HepG2 (cell line): ENCODE measurements around the gene FLAD1. TPM values are rescaled to one million over a fixed set of nuclear protein-coding genes. Genes with fewer than 3 reads are reported as not detected.
A peak's percentile ranks its signal among the peaks of the same experiment; 100 is the strongest.

ENCODE experiments used
- ASH2L ChIP-seq: fragments of 300-600, 200-600 bp; sonication (generic); IDR thresholded peaks from 2 replicates; pipeline ENCODE4 v1.7.0; 2017; ENCODE audit warnings: low read depth, mild to moderate bottlenecking, moderate library complexity, mixed read lengths, low read length; ENCODE audit not compliant: insufficient read length
- ETV5 ChIP-seq: IDR thresholded peaks from 2 replicates; pipeline ENCODE4 v1.6.1; 2018; ENCODE audit warnings: missing biosample characterization, missing genetic modification reagents, inconsistent platforms, borderline replicate concordance
- GPN1 ChIP-seq: sonication (generic); formaldehyde crosslinking; IDR thresholded peaks from 2 replicates; pipeline ENCODE4 v1.5.1; 2020; ENCODE audit warnings: missing genetic modification reagents, borderline replicate concordance
- KDM1A ChIP-seq: IDR thresholded peaks from 2 replicates; pipeline ENCODE4 v1.6.1; 2016; ENCODE audit warnings: missing compliant biosample characterization
- NR2F2 ChIP-seq: IDR thresholded peaks from 2 replicates; pipeline ENCODE4 v1.6.1; 2012; ENCODE audit warnings: low read depth, inconsistent platforms, borderline replicate concordance
- RAD21 ChIP-seq: fragments of 450-650 bp; formaldehyde crosslinking; IDR thresholded peaks from 2 replicates; pipeline ENCODE4 v1.5.0; 2020; ENCODE audit warnings: mild to moderate bottlenecking
- TAF15 ChIP-seq: fragments of 200-400 bp; formaldehyde crosslinking; IDR thresholded peaks from one replicate; pipeline ENCODE4 v1.6.1; 2018; ENCODE audit warnings: mild to moderate bottlenecking, low read depth, low read length; ENCODE audit not compliant: poor library complexity, severe bottlenecking
- ZBTB3 ChIP-seq: sonication (generic); formaldehyde crosslinking; IDR thresholded peaks from 2 replicates; pipeline ENCODE4 v1.4.0; 2020; ENCODE audit warnings: low read depth, mild to moderate bottlenecking, moderate library complexity, missing genetic modification reagents, borderline replicate concordance
- ZBTB38 ChIP-seq: sonication (generic); formaldehyde crosslinking; IDR thresholded peaks from 2 replicates; pipeline ENCODE4 v1.5.1; 2020; ENCODE audit warnings: mild to moderate bottlenecking, missing genetic modification reagents
- ZBTB7A ChIP-seq: sonication (generic); formaldehyde crosslinking; IDR thresholded peaks from 2 replicates; pipeline ENCODE4 v1.8.0; 2022; ENCODE audit warnings: mild to moderate bottlenecking, missing genetic modification reagents
- ZFYVE20 ChIP-seq: sonication (generic); formaldehyde crosslinking; IDR thresholded peaks from 2 replicates; pipeline ENCODE4 v1.8.0; 2023; ENCODE audit warnings: low read depth, mild to moderate bottlenecking, moderate library complexity, missing genetic modification reagents, borderline replicate concordance
- ZKSCAN8 ChIP-seq: IDR thresholded peaks from 2 replicates; pipeline ENCODE4 v1.6.1; 2016; ENCODE audit warnings: borderline replicate concordance, missing genetic modification reagents, missing compliant biosample characterization
- ZMYM3 ChIP-seq: sonication (generic); formaldehyde crosslinking; IDR thresholded peaks from 2 replicates; pipeline ENCODE4 v1.5.1; 2020; ENCODE audit warnings: mild to moderate bottlenecking, missing genetic modification reagents
- ZNF180 ChIP-seq: sonication (generic); formaldehyde crosslinking; IDR thresholded peaks from 2 replicates; pipeline ENCODE4 v1.4.0; 2020; ENCODE audit warnings: low read depth, missing genetic modification reagents, borderline replicate concordance
- ZNF501 ChIP-seq: sonication (generic); formaldehyde crosslinking; IDR thresholded peaks from 2 replicates; pipeline ENCODE4 v1.5.1; 2020; ENCODE audit warnings: mild to moderate bottlenecking, moderate library complexity, missing genetic modification reagents
- ZNF713 ChIP-seq: sonication (generic); formaldehyde crosslinking; IDR thresholded peaks from 2 replicates; pipeline ENCODE4 v1.4.0; 2020; ENCODE audit warnings: mild to moderate bottlenecking, missing genetic modification reagents
- ZSCAN12 ChIP-seq: sonication (generic); formaldehyde crosslinking; IDR thresholded peaks from 2 replicates; pipeline ENCODE4 v1.9.0; 2021; ENCODE audit warnings: mild to moderate bottlenecking, missing genetic modification reagents
- polyA plus RNA-seq, 8 experiments: library from polyadenylated mRNA; depleted of rRNA in 3 of 8; stranded (reverse) in 7 of 8; unstranded in 1 of 8; fragments of >200 nt; fragmentation: Illumina TruSeq in 4 of 8; extraction: Trizol in 4 of 8; gene quantifications; 2 replicates each; pipeline versions ENCODE4 v1.2.1 to v1.2.3, GENCODE V29; 2011 to 2016; ENCODE audit warnings: low read depth in 4 of 8, missing spikeins in 1 of 8, mixed read lengths in 1 of 8; ENCODE audit not compliant: insufficient read depth in 1 of 8
- total RNA-seq, 5 experiments: library from RNA; depleted of rRNA; stranded (reverse); fragments of >200 nt; fragmentation: Illumina TruSeq; extraction: Trizol; gene quantifications; 2 replicates each; pipeline ENCODE4 v1.2.3, GENCODE V29; 2016; ENCODE audit warnings: low read depth in 1 of 5
- TF ChIP-seq, protein P1 (sequence below): sonication (generic); formaldehyde crosslinking; IDR thresholded peaks from 2 replicates; pipeline ENCODE4 v1.5.0; 2020; ENCODE audit warnings: mild to moderate bottlenecking, missing genetic modification reagents, borderline replicate concordance
- TF ChIP-seq, protein P2 (sequence below): sonication (generic); formaldehyde crosslinking; IDR thresholded peaks from 2 replicates; pipeline ENCODE4 v1.4.0; 2020; ENCODE audit warnings: missing genetic modification reagents, mild to moderate bottlenecking, borderline replicate concordance

The FLAD1 gene
- total and polyA plus RNA-seq, 2 of the 13 experiments (the other 11 are each of a cell fraction or from before 2014, with no cell fraction given), result 25.9 to 32.8 TPM

DNA sequence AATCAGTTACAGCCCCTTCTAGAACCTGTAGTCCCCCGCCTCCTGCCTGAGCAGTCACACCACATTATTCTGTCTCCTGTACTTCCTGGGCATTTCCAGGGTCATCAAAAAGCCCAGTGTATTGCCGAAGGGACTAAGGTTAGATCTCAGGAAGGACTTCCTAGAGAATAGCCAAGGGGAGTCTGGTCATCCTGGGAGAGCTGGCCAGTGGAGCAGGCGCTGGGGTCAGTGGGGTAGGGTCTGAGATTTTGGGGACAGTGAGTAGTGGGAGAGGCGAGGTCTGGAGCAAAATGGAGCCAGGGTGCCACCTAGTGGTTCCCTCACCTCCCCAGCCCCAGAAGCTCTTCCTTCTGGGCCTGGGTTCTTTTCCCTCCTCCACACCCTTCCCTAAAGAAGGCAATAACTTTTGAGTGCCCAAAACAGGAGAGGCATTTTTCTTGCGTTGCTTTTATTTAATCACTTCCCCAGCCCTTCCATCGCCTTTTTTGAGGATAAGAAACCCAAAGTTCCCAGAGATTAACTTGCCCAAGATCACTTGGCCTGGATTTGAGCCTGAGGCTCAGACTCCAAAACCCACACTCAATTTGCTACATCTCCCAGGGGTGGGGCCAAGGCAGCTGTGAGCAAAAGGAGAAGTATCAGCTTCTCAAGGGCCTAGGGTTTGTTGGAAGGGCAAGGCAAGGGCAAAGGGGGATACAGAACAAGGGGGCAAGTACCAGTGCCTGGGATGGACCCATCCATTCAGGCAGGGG is 39.3 kb upstream of the FLAD1 start (continued):
- TF ChIP-seq, protein P1, sequence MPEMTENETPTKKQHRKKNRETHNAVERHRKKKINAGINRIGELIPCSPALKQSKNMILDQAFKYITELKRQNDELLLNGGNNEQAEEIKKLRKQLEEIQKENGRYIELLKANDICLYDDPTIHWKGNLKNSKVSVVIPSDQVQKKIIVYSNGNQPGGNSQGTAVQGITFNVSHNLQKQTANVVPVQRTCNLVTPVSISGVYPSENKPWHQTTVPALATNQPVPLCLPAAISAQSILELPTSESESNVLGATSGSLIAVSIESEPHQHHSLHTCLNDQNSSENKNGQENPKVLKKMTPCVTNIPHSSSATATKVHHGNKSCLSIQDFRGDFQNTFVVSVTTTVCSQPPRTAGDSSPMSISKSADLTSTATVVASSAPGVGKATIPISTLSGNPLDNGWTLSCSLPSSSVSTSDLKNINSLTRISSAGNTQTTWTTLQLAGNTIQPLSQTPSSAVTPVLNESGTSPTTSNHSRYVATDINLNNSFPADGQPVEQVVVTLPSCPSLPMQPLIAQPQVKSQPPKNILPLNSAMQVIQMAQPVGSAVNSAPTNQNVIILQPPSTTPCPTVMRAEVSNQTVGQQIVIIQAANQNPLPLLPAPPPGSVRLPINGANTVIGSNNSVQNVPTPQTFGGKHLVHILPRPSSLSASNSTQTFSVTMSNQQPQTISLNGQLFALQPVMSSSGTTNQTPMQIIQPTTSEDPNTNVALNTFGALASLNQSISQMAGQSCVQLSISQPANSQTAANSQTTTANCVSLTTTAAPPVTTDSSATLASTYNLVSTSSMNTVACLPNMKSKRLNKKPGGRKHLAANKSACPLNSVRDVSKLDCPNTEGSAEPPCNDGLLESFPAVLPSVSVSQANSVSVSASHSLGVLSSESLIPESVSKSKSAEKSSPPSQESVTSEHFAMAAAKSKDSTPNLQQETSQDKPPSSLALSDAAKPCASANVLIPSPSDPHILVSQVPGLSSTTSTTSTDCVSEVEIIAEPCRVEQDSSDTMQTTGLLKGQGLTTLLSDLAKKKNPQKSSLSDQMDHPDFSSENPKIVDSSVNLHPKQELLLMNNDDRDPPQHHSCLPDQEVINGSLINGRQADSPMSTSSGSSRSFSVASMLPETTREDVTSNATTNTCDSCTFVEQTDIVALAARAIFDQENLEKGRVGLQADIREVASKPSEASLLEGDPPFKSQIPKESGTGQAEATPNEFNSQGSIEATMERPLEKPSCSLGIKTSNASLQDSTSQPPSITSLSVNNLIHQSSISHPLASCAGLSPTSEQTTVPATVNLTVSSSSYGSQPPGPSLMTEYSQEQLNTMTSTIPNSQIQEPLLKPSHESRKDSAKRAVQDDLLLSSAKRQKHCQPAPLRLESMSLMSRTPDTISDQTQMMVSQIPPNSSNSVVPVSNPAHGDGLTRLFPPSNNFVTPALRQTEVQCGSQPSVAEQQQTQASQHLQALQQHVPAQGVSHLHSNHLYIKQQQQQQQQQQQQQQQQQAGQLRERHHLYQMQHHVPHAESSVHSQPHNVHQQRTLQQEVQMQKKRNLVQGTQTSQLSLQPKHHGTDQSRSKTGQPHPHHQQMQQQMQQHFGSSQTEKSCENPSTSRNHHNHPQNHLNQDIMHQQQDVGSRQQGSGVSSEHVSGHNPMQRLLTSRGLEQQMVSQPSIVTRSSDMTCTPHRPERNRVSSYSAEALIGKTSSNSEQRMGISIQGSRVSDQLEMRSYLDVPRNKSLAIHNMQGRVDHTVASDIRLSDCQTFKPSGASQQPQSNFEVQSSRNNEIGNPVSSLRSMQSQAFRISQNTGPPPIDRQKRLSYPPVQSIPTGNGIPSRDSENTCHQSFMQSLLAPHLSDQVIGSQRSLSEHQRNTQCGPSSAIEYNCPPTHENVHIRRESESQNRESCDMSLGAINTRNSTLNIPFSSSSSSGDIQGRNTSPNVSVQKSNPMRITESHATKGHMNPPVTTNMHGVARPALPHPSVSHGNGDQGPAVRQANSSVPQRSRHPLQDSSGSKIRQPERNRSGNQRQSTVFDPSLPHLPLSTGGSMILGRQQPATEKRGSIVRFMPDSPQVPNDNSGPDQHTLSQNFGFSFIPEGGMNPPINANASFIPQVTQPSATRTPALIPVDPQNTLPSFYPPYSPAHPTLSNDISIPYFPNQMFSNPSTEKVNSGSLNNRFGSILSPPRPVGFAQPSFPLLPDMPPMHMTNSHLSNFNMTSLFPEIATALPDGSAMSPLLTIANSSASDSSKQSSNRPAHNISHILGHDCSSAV (CRISPR knock-in tag), result no peak
- no peak for TF ChIP-seq ZBTB38
- TF ChIP-seq GPN1 (CRISPR knock-in tag), result no peak
- TF ChIP-seq ZFYVE20, result no peak
- no peak for TF ChIP-seq ZKSCAN8
- no peak for TF ChIP-seq ZNF713 (CRISPR knock-in tag)
- peak; percentile 76 for TF ChIP-seq RAD21 (CRISPR knock-in tag)
- 0 out of 2 replicates have a peak, but pooled peaks have one; percentile 9 for TF ChIP-seq ZNF501
- no peak for TF ChIP-seq ZSCAN12 (CRISPR knock-in tag)
- TF ChIP-seq ZNF180 (CRISPR knock-in tag), result no peak
- peak; percentile 2 for TF ChIP-seq ASH2L
- TF ChIP-seq ZBTB7A (CRISPR knock-in tag), result 0 out of 2 replicates have a peak, but pooled peaks have one; percentile 14
- TF ChIP-seq, protein P2, sequence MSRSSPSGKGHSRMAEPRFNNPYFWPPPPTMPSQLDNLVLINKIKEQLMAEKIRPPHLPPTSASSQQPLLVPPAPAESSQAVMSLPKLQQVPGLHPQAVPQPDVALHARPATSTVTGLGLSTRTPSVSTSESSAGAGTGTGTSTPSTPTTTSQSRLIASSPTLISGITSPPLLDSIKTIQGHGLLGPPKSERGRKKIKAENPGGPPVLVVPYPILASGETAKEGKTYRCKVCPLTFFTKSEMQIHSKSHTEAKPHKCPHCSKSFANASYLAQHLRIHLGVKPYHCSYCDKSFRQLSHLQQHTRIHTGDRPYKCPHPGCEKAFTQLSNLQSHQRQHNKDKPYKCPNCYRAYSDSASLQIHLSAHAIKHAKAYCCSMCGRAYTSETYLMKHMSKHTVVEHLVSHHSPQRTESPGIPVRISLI, result no peak
- no peak for TF ChIP-seq ZBTB3 (CRISPR knock-in tag)
- TF ChIP-seq KDM1A (CRISPR knock-in tag), result 0 out of 2 replicates have a peak, but pooled peaks have one; percentile 22
- no peak for TF ChIP-seq ETV5
- TF ChIP-seq TAF15, result no peak
- TF ChIP-seq NR2F2, result 0 out of 2 replicates have a peak, but pooled peaks have one; percentile 10
- peak; percentile 75 for TF ChIP-seq ZMYM3
